ENCODE measurements around the gene CAMTA1. TPM values are rescaled to one million over a fixed set of nuclear protein-coding genes. Genes with fewer than 3 reads are reported as not detected.

Gene CAMTA1
- total RNA-seq, 2 donors from 2014 or later: 105 to 113 TPM

GRCh38 chr1:6775261-6776043 lies 9.8 kb upstream of the CAMTA1 start:
- H3K9me3 ChIP-seq: no peaks in the 10 kb centered on the region
- TF ChIP-seq, protein P1, sequence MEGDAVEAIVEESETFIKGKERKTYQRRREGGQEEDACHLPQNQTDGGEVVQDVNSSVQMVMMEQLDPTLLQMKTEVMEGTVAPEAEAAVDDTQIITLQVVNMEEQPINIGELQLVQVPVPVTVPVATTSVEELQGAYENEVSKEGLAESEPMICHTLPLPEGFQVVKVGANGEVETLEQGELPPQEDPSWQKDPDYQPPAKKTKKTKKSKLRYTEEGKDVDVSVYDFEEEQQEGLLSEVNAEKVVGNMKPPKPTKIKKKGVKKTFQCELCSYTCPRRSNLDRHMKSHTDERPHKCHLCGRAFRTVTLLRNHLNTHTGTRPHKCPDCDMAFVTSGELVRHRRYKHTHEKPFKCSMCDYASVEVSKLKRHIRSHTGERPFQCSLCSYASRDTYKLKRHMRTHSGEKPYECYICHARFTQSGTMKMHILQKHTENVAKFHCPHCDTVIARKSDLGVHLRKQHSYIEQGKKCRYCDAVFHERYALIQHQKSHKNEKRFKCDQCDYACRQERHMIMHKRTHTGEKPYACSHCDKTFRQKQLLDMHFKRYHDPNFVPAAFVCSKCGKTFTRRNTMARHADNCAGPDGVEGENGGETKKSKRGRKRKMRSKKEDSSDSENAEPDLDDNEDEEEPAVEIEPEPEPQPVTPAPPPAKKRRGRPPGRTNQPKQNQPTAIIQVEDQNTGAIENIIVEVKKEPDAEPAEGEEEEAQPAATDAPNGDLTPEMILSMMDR (IDR thresholded peaks at IDR 0.05): no peak

DNA sequence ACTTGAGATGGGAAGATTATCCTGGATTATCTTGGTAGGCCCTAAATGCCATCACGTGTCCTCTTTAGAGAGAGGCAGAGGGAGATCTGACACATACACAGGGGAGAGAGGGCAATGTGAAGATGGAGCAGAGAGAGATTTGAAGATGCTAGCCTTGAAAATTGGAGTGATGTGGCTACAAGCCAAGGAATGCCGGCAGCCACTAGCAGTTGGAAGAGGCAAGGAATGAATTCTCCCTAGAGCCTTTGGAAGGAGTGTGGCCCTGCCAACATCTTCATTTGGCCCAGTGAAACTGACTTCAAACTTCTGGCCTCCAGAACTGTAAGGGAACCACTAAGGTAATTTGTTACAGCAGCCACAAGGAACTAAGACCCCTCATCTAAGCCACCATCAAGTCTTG lies 8.9 kb upstream of the CAMTA1 start:
- DNase-seq (ENCODE audit: low spot score) (no peak), ATAC-seq (ENCODE audit: insufficient number of reproducible peaks, low FRiP score, low read depth) (no peak)
- Histone ChIP-seq H3K4me3 (no peak overlapping the region), H3K27ac (no peak overlapping the region), H3K9me3 (no peaks in the 10 kb centered on the region), H3K27me3 (replicated peaks; ENCODE audit: insufficient read depth) (no peaks in the 10 kb centered on the region), H3K36me3 (no peaks in the 10 kb centered on the region), H3K4me1 (ENCODE audit: control insufficient read depth in 1 of 2, low read depth in 2 of 2) (peaks cover 2 to 10% of the 10 kb centered on the region in 2 donors)
- TF ChIP-seq, protein P1 (IDR thresholded peaks at IDR 0.05): no peak

More at GRCh38 chr1:6775261-6776043, 9.8 kb upstream of the CAMTA1 start:
- no peaks in the 10 kb centered on the region for H3K27me3 ChIP-seq (replicated peaks; ENCODE audit: insufficient read depth)
- ATAC-seq (ENCODE audit: insufficient number of reproducible peaks, low FRiP score, low read depth): no peak
- no peaks in the 10 kb centered on the region for H3K36me3 ChIP-seq
- DNase-seq (ENCODE audit: low spot score): no peak
- no peak overlapping the region for H3K27ac ChIP-seq
- peaks cover 12 to 20% of the 10 kb centered on the region in 2 donors for H3K4me1 ChIP-seq (ENCODE audit: control insufficient read depth in 1 of 2, low read depth in 2 of 2)
- no peak overlapping the region for H3K4me3 ChIP-seq

DNA sequence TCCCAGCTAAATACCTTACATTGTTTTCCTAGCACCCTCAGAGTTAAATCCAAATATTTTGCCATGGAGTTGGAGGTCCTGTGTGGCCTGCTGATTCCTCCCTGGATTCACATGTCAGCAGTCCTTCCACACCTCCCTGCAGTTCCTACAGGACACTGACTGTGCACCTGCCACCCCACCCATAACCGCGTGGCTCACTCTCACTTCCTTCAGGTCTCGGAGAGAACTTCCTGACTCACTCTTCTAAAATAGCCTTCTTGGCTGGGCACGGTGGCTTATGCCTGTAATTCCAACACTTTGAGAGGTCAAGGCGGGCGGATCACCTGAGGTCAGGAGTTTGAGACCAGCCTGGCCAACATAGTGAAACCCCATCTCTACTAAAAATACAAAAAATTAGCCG lies 8.4 kb upstream of the CAMTA1 start:
- DNase-seq (ENCODE audit: low spot score) (no peak), ATAC-seq (ENCODE audit: insufficient number of reproducible peaks, low FRiP score, low read depth) (no peak)
- H3K27me3 ChIP-seq (replicated peaks; ENCODE audit: insufficient read depth): no peaks in the 10 kb centered on the region
- no peak overlapping the region for H3K4me3 ChIP-seq
- no peaks in the 10 kb centered on the region for H3K36me3 ChIP-seq
- H3K27ac ChIP-seq: no peak overlapping the region
- TF ChIP-seq, protein P1 (IDR thresholded peaks at IDR 0.05): no peak
- H3K4me1 ChIP-seq (ENCODE audit: control insufficient read depth in 1 of 2, low read depth in 2 of 2): peaks cover 0 to 5% of the 10 kb centered on the region in 2 donors
- H3K9me3 ChIP-seq: no peaks in the 10 kb centered on the region

DNA sequence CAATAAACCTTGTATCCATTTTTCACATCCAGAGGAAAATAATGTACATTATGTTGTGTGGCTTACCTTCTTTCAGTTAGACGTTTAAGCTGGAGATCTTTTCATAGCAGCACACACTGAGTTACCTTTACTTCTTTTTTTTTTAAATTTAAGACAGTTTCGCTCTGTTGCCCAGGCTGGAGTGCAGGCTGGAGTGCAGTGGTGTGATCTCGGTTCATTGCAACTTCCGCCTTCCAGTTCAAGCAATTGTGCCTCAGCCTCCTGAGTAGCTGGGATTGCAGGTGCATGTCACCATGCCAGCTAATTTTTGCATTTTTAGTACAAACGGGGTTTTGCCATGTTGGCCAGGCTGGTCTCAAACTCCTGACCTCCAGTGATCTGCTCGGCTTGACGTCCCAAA lies 7.4 kb upstream of the CAMTA1 start:
- H3K36me3 ChIP-seq: no peaks in the 10 kb centered on the region
- ATAC-seq (ENCODE audit: insufficient number of reproducible peaks, low FRiP score, low read depth) (no peak), DNase-seq (ENCODE audit: low spot score) (no peak)
- H3K27me3 ChIP-seq (replicated peaks; ENCODE audit: insufficient read depth): no peaks in the 10 kb centered on the region
- no peak overlapping the region for H3K27ac ChIP-seq
- no peak overlapping the region for H3K4me3 ChIP-seq
- TF ChIP-seq, protein P1 (IDR thresholded peaks at IDR 0.05): no peak
- H3K9me3 ChIP-seq: no peaks in the 10 kb centered on the region
- H3K4me1 ChIP-seq (ENCODE audit: control insufficient read depth in 1 of 2, low read depth in 2 of 2): peaks cover 0 to under 1% of the 10 kb centered on the region in 2 donors

GRCh38 chr1:6779089-6779805 lies 6.0 kb upstream of the CAMTA1 start:
- H3K27me3 ChIP-seq (replicated peaks; ENCODE audit: insufficient read depth): no peaks in the 10 kb centered on the region
- no peak overlapping the region for H3K27ac ChIP-seq
- no peak overlapping the region for H3K4me3 ChIP-seq
- no peaks in the 10 kb centered on the region for H3K36me3 ChIP-seq
- TF ChIP-seq, protein P1 (IDR thresholded peaks at IDR 0.05): no peak
- H3K9me3 ChIP-seq: no peaks in the 10 kb centered on the region
- ATAC-seq (ENCODE audit: insufficient number of reproducible peaks, low FRiP score, low read depth) (no peak), DNase-seq (ENCODE audit: low spot score) (no peak)
- peaks cover 5 to 10% of the 10 kb centered on the region in 2 donors for H3K4me1 ChIP-seq (ENCODE audit: control insufficient read depth in 1 of 2, low read depth in 2 of 2)
